ENCODE measurements around the gene CD7. TPM values are rescaled to one million over a fixed set of nuclear protein-coding genes. Genes with fewer than 3 reads are reported as not detected.

The CD7 gene
- polyA plus RNA-seq, 3 donors: 0.50 to 0.65 (median 0.55) TPM

Other genes with a start within 250 kb of the CD7 start
- 10 to 100 TPM; 41.4 to 56.7 (median 50.1) TPM for gene FASN, start 219.4 kb downstream of the CD7 start, polyA plus RNA-seq (ENCODE audit: insufficient read length in 3 of 3)
- gene CCDC57, start 104.8 kb downstream of the CD7 start, polyA plus RNA-seq (ENCODE audit: insufficient read length in 3 of 3): 10 to 100 TPM; 50.9 to 98.3 (median 89.0) TPM
- 10 to 100 TPM; 13.6 to 15.2 (median 13.9) TPM for gene SLC16A3, start 88.6 kb downstream of the CD7 start, polyA plus RNA-seq (ENCODE audit: insufficient read length in 3 of 3)
- 100 to 1,000 TPM; 125 to 139 (median 134) TPM for gene CSNK1D, start 43.9 kb downstream of the CD7 start, polyA plus RNA-seq (ENCODE audit: insufficient read length in 3 of 3)
- gene SECTM1, start 16.2 kb upstream of the CD7 start, polyA plus RNA-seq (ENCODE audit: insufficient read length in 3 of 3): 1 to 10 TPM; 1.6 to 1.8 (median 1.7) TPM
- under 1 TPM in 1 of 3 donors, not detected in 2; 0.06 TPM for gene TEX19, start 41.6 kb upstream of the CD7 start, polyA plus RNA-seq (ENCODE audit: insufficient read length in 3 of 3)
- under 1 TPM; 0.71 to 0.91 (median 0.75) TPM for gene UTS2R, start 54.2 kb upstream of the CD7 start, polyA plus RNA-seq (ENCODE audit: insufficient read length in 3 of 3)
- 10 to 100 TPM; 39.6 to 49.9 (median 41.9) TPM for gene HEXD, start 100.7 kb upstream of the CD7 start, polyA plus RNA-seq (ENCODE audit: insufficient read length in 3 of 3)
- 10 to 100 TPM; 25.5 to 30.0 (median 29.3) TPM for gene OGFOD3, start 101.0 kb upstream of the CD7 start, polyA plus RNA-seq (ENCODE audit: insufficient read length in 3 of 3)
- gene CYBC1, start 133.1 kb upstream of the CD7 start, polyA plus RNA-seq (ENCODE audit: insufficient read length in 3 of 3): 10 to 100 TPM; 46.3 to 60.6 (median 59.0) TPM
- 100 to 1,000 TPM in 1 of 3 donors, 10 to 100 TPM in 2; 95.4 to 104 (median 98.2) TPM for gene NARF, start 141.1 kb upstream of the CD7 start, polyA plus RNA-seq (ENCODE audit: insufficient read length in 3 of 3)
- gene FOXK2, start 202.1 kb upstream of the CD7 start, polyA plus RNA-seq (ENCODE audit: insufficient read length in 3 of 3): 10 to 100 TPM; 40.1 to 50.6 (median 44.8) TPM

All from renal pelvis (tissue), 3 donors.